HG03097 (cell line): ENCODE data around the gene RGMA.
"Not testable (repeated sequence)": the region's sequence is repeated elsewhere in the genome, so short reads cannot be mapped to it uniquely, and the experiment has no call there.

Experiments
- ATAC-seq: cut with Tn5 transposase; IDR thresholded peaks from one replicate; pipeline ENCODE4 v1.9.1; 2021; ENCODE audit not compliant: unreplicated experiment, low FRiP score

Gene RGMA

GRCh38 chr15:93035953-93036810 lies 52.8 kb downstream of the RGMA start:
- ATAC-seq = peak; percentile 54

GRCh38 chr15:93035092-93035915 lies 53.7 kb downstream of the RGMA start:
- no peak for ATAC-seq

GRCh38 chr15:93034512-93034911 lies 54.5 kb downstream of the RGMA start:
- no peak for ATAC-seq

- ATAC-seq = no peak
Observed at GRCh38 chr15:93033434-93034045, 55.5 kb downstream of the RGMA start.

- ATAC-seq = not testable (repeated sequence)
Observed at GRCh38 chr15:93032515-93033206, 56.4 kb downstream of the RGMA start.

- ATAC-seq = not testable (repeated sequence)
Observed at GRCh38 chr15:93031557-93032384, 57.2 kb downstream of the RGMA start.

- no peak for ATAC-seq
Observed at GRCh38 chr15:93031103-93031464, 57.9 kb downstream of the RGMA start.

- peak; percentile 74 for ATAC-seq
Observed at GRCh38 chr15:93030430-93031102, 58.4 kb downstream of the RGMA start.

GRCh38 chr15:93029836-93030429 lies 59.1 kb downstream of the RGMA start:
- no peak for ATAC-seq

- no peak for ATAC-seq
Observed at GRCh38 chr15:93029214-93029835, 59.7 kb downstream of the RGMA start.

- no peak for ATAC-seq
Observed at GRCh38 chr15:93028632-93029213, 60.3 kb downstream of the RGMA start.

- no peak for ATAC-seq
Observed at GRCh38 chr15:93028111-93028631, 60.8 kb downstream of the RGMA start.

- no peak for ATAC-seq
Observed at GRCh38 chr15:93027413-93027812, 61.6 kb downstream of the RGMA start.

GRCh38 chr15:93026380-93026817 lies 62.6 kb downstream of the RGMA start:
- ATAC-seq = no peak

GRCh38 chr15:93025625-93025982 lies 63.4 kb downstream of the RGMA start:
- ATAC-seq = no peak

- ATAC-seq = no peak
Observed at GRCh38 chr15:93024716-93025624, 64.0 kb downstream of the RGMA start.

GRCh38 chr15:93024293-93024692 lies 64.7 kb downstream of the RGMA start:
- ATAC-seq = no peak
